Activated naive CD8-positive, alpha-beta T cell treated with anti-CD3 and anti-CD28 coated beads for 36 hours (primary cell): ENCODE results near the gene NFRKB. TPM values are rescaled to one million over a fixed set of nuclear protein-coding genes. Genes with fewer than 3 reads are reported as not detected.

ENCODE experiments used
- DNase-seq: peaks from one replicate; pipeline ENCODE4 v3.0.0; 2021
- H3K27ac Mint-ChIP-seq: one replicate; pipeline ENCODE4 v1.8.0; 2022; ENCODE audit warnings: mild to moderate bottlenecking, moderate library complexity, mixed read lengths
- H3K27me3 Mint-ChIP-seq: one replicate; pipeline ENCODE4 v1.8.0; 2022; ENCODE audit warnings: mild to moderate bottlenecking, mixed read lengths
- H3K36me3 Mint-ChIP-seq: one replicate; pipeline ENCODE4 v1.8.0; 2021; ENCODE audit warnings: mild to moderate bottlenecking, mixed read lengths
- H3K4me1 Mint-ChIP-seq: one replicate; pipeline ENCODE4 v1.8.0; 2021; ENCODE audit warnings: mixed read lengths
- H3K4me3 Mint-ChIP-seq: one replicate; pipeline ENCODE4 v1.8.0; 2022; ENCODE audit warnings: mild to moderate bottlenecking, moderate library complexity, mixed read lengths
- H3K9me3 Mint-ChIP-seq: one replicate; pipeline ENCODE4 v1.8.0; 2022; ENCODE audit warnings: mixed read lengths
- total RNA-seq, 2 experiments: library from RNA; stranded (reverse); gene quantifications; one replicate each; pipeline ENCODE4 v1.2.3, GENCODE V29; 2021

The NFRKB gene
- total RNA-seq: 10 to 100 TPM; 33.1 to 33.2 TPM

DNA sequence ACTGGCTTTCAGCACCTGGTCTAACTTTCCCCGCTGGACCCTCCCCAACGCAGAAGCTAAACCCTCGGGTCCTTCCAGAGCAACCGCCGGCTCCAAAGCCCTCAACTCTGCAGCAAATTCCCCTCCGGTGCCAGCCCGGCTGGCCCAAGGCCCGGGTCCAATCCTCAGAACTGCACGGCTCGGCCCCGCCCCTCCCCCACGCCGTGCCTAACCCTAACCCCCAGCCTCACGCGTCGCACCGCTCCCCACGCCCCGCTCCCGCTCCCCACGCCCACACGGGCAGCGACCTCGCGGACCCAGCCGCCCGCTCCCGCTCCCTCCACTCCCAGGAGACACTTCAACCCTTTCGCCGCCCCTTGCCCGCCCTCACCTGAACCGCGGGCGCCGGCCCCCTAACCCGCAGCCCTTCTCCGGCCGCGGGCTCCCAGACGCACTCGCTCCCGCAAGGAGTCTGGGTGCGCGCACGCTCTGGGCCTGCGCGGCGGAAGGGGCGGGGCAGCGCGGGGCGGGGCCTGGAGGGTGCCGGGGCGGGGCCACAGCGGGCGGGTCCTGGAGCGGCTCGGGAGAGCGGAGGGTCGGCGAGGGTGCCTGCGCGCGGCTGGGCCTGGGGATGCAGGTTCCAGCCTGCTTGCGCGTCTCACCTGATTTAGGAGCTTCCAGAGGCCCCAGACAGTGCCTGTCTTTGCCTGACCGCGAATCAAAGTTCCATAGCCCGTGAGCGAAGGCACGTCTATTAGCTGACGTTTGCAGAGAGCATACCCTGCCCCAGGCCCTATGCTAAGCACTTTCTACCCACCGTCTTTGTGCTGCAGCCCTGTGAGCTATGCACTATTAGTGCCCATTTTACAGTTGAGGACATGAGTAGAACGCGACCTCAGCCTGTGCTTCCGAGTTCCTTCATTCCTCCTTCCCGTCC lies at the start of gene NFRKB:
NFRKB (minus strand) TSS at position 453 of the 916 bp plus-strand sequence. CDS start 2,729 bp downstream, outside the sequence.
- no peaks in the 10 kb centered on the region for H3K27me3 Mint-ChIP-seq
- DNase-seq: peak; percentile 90
- H3K9me3 Mint-ChIP-seq: no peaks in the 10 kb centered on the region
- peak within 1 kb of the TSS; percentile 83 for H3K27ac Mint-ChIP-seq
- H3K4me3 Mint-ChIP-seq: peak within 1 kb of the TSS; percentile 88
- H3K36me3 Mint-ChIP-seq: peaks cover 27% of the 10 kb centered on the region
- H3K4me1 Mint-ChIP-seq: peaks cover 32% of the 10 kb centered on the region

DNA sequence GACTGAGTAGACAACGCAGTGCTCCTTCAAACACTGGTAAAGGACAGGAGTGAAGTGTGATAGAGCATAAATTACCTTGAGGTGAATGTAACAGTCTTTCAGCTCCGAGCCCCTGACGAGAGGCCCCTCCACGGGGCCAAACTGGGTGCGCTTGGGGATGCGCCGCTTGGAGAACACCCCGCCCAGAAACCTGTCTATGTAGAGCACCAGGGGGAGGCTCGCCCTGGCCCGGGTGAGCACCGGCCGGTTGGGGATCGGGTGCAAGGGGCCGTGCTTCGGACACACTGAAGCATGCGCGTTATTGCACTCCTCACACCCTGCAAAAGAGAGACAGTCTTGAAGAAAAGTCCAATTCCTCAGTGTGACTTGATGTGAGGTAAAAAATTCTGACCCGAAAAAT lies 49.3 kb upstream of the NFRKB start:
- DNase-seq: no peak

DNA sequence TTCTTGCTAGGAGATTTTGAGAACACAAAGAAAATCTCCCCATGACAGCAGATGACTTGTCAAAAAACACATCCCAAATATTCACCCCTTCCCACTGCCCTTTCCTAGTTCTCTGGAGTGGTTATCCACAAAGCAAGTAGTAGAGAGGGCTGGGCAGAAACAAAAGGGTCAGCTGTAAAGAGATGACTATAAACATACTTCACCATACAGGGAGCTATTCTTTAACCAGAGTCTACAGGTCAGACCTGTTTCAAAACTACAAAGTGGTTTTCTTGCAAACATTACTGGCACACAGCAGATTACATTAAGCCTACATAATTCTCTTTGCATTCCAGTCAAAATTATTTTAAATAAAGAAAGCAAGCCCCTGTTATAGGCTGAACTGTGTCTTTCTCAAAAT lies 47.7 kb upstream of the NFRKB start:
- Mint-ChIP-seq H3K9me3 (no peaks in the 10 kb centered on the region), H3K27ac (no peak overlapping the region)
- DNase-seq: no peak

More for the DNA sequence above, 49.3 kb upstream of the NFRKB start:
- Mint-ChIP-seq H3K4me1 (peaks cover 2% of the 10 kb centered on the region), H3K36me3 (peaks cover 11% of the 10 kb centered on the region), H3K27ac (no peak overlapping the region), H3K4me3 (no peak overlapping the region), H3K27me3 (no peaks in the 10 kb centered on the region), H3K9me3 (no peaks in the 10 kb centered on the region)

DNA sequence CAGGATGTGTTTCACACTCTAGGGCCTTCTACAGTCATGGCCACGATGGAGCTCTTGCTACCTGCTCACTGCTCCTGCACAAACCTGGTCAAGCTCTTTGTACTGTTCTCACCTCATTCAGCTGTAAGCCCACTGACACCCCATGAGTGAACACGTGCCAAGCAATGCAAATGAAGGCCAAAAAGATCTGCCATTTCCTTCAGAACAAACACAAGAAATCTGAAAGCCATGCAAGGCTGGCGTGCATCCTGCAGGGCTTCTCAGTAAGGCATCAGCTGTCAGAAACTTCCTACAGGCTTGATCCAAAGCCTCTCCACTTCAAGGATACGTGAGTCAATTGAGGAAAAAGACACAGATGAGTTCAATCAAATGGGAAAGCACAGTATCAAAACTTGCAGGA lies 44.1 kb upstream of the NFRKB start:
- no peaks in the 10 kb centered on the region for H3K4me1 Mint-ChIP-seq
- H3K36me3 Mint-ChIP-seq: peaks cover 7% of the 10 kb centered on the region

More for the DNA sequence above, 47.7 kb upstream of the NFRKB start:
- H3K4me3 Mint-ChIP-seq: no peak overlapping the region
- no peaks in the 10 kb centered on the region for H3K27me3 Mint-ChIP-seq
- peaks cover 2% of the 10 kb centered on the region for H3K4me1 Mint-ChIP-seq
- H3K36me3 Mint-ChIP-seq: peaks cover 13% of the 10 kb centered on the region

DNA sequence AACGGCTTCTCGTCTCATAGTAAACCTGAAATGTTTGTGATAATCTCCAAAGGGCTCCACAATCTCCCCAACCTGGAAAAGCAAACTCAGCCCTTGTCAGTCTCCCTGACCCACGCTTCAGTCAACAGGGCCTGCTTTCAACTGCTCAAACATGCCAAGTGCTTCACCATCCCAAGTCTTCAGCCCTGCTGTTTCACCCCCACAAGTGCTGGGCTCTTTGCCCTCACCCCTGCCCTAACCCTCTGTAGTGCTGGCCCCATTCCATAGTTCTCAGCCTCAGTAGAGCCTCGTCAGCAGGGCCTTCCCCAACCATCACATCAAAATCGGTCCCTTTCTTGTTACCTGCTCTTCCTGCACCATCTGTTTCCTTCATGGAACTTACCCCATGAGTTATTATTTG lies 43.4 kb upstream of the NFRKB start:
- no peak for DNase-seq
- Mint-ChIP-seq H3K4me1 (no peaks in the 10 kb centered on the region), H3K27me3 (no peaks in the 10 kb centered on the region), H3K4me3 (no peak overlapping the region), H3K9me3 (no peaks in the 10 kb centered on the region), H3K36me3 (peaks cover 5% of the 10 kb centered on the region), H3K27ac (no peak overlapping the region)

More for the DNA sequence above, 44.1 kb upstream of the NFRKB start:
- Mint-ChIP-seq H3K27ac (no peak overlapping the region), H3K9me3 (no peaks in the 10 kb centered on the region), H3K4me3 (no peak overlapping the region), H3K27me3 (no peaks in the 10 kb centered on the region)
- no peak for DNase-seq

DNA sequence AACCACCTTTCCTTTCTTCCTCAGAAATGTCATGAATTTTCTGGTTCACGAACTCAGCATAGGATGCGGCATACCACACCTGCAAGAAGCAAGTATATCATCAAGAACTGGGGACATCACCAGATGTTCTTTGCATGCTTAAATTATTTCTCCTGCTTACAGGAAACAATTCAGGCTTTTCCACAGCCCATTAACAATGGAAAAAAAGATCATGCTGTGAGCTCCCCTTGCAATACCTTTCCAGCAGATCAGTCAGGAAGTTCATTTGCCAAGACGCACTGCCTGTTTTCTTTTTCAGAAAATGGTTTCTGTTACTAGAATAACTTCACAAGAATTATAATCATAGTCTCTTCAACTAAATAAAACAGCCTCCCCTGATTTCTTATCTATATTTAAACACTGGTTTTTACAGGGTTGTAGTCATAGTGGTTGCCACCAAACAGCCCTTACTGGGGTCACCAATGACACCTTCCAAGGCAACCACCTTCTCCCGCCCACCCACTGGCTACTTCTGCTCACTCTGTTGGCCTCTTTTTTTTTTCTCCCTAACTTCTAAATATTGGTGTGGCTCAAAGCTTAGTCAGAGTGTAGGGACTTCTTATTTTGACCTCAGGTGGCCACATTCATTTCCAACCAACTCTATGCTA lies 42.3 kb upstream of the NFRKB start:
- no peak for DNase-seq
- Mint-ChIP-seq H3K27ac (no peak overlapping the region), H3K4me3 (no peak overlapping the region), H3K27me3 (no peaks in the 10 kb centered on the region), H3K9me3 (no peaks in the 10 kb centered on the region), H3K36me3 (peaks cover 5% of the 10 kb centered on the region), H3K4me1 (no peaks in the 10 kb centered on the region)

DNA sequence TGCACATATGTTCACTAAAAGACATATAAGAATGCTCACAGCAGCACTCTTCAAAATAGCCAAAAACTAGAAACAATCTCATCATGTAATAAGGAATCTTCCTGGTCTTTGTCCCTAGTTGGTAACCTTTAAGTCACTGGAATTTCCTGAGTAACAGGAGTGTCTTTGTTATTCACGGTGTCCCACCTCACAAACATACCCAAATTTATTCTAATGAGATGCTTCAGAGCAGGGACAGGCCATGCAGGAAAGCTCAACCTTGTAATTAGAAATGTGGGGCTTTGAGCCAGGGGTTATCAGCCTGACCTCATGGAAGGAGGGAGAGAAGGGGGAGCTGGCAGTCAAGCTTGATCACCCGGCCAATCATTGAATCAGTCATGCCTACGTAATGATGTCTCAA lies 40.3 kb upstream of the NFRKB start:
- no peak overlapping the region for H3K27ac Mint-ChIP-seq
- H3K9me3 Mint-ChIP-seq: no peaks in the 10 kb centered on the region
- no peaks in the 10 kb centered on the region for H3K4me1 Mint-ChIP-seq
- H3K4me3 Mint-ChIP-seq: no peak overlapping the region
- no peaks in the 10 kb centered on the region for H3K27me3 Mint-ChIP-seq
- H3K36me3 Mint-ChIP-seq: peaks cover 1% of the 10 kb centered on the region
- DNase-seq: no peak

DNA sequence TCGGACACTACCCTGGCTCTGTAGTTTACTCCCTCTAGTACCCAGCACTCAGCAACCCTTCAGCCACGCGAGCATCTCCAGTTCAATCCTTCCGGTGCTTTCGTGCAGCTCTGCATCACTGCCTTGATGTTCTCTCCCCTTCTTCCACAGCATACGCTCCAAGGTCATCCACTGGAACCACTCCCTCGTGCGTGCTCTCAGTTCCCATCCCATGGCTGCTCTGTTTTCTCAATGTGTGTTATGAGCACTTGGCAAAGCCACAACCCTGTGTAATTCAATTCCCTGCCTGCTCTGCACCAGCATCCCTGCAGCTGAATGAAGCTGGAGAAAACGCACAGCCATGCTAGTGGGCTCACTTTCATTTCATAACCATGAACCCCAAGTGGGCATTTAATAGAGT lies 38.5 kb upstream of the NFRKB start:
- Mint-ChIP-seq H3K36me3 (peaks cover 6% of the 10 kb centered on the region), H3K4me3 (no peak overlapping the region), H3K27me3 (no peaks in the 10 kb centered on the region), H3K9me3 (no peaks in the 10 kb centered on the region), H3K27ac (no peak overlapping the region), H3K4me1 (no peaks in the 10 kb centered on the region)
- DNase-seq: no peak

DNA sequence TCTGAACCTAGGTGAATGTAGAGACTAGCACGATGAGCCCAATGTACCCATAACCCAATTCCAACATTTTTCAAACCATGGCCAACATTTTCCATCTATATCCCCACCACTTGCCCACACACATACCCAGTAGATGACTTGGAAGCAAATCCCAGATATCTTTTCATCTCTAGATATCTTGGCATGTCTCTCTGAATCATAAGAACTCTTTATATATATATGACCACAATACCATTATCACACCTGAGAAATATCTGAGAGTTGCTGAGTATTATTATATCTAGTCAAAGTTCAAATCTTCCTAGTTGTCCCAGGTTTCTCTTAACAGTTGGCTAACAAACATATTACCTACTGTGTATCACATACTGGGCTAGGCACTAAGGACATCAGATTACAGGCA lies 37.9 kb upstream of the NFRKB start:
- H3K4me3 Mint-ChIP-seq: no peak overlapping the region
- H3K9me3 Mint-ChIP-seq: no peaks in the 10 kb centered on the region
- H3K36me3 Mint-ChIP-seq: peaks cover 6% of the 10 kb centered on the region
- H3K4me1 Mint-ChIP-seq: no peaks in the 10 kb centered on the region
- no peaks in the 10 kb centered on the region for H3K27me3 Mint-ChIP-seq
- no peak for DNase-seq
- H3K27ac Mint-ChIP-seq: no peak overlapping the region

DNA sequence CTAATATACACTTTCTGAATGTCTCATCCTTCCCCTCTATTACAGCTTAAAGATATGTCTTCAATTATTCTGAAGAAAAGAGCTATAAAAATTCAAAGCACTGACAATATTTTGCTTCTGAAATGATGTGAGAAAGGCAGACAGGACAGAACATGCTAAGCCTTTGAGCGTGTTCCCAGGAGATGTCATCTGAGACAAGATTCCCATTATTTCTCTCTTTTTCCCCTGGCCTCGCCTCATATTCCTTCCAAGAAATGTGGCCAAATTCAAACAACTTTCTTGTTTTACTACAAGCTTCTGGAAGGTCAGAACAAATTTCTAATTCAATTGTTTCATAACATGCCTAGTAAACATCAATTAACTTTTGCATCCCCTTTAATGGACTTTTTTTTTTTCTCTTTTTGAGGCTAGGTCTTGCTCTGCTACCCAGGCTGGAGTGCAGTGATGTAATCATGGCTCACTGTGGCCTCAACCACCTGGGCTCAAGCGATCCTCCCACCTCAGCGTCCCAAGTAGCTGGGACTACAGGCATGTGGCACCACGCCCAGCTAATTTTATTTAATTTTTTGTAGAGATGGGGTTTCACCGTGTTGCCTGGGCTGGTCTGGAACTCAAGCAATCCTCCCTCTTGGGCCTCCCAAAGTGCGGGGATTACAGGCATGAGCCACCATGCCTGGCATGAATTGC lies 37.1 kb upstream of the NFRKB start:
- H3K9me3 Mint-ChIP-seq: no peaks in the 10 kb centered on the region
- H3K27me3 Mint-ChIP-seq: no peaks in the 10 kb centered on the region
- no peaks in the 10 kb centered on the region for H3K4me1 Mint-ChIP-seq
- H3K36me3 Mint-ChIP-seq: peaks cover 6% of the 10 kb centered on the region
- no peak overlapping the region for H3K4me3 Mint-ChIP-seq
- H3K27ac Mint-ChIP-seq: no peak overlapping the region
- no peak for DNase-seq

DNA sequence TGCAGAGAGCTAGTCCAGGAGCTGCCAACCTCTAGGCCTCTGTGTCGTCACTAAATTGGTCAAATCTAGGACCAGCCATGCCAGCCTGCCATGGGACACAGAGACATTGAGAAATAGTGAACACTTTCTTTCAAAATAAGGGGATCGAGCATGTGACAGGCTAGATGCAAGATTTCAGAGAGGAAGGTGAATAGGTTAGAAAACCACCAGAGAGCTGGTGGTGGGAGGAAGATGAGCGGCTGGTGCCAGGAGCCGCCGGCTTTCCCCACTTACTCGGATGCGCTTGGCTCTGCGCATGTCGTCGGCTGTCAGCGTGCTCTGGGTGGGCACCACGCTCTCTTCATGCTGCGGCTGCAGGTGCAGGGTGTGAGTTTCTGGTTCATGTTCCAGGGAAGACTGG lies 35.4 kb upstream of the NFRKB start:
- Mint-ChIP-seq H3K27me3 (no peaks in the 10 kb centered on the region), H3K27ac (no peak overlapping the region), H3K36me3 (peaks cover 6% of the 10 kb centered on the region)

DNA sequence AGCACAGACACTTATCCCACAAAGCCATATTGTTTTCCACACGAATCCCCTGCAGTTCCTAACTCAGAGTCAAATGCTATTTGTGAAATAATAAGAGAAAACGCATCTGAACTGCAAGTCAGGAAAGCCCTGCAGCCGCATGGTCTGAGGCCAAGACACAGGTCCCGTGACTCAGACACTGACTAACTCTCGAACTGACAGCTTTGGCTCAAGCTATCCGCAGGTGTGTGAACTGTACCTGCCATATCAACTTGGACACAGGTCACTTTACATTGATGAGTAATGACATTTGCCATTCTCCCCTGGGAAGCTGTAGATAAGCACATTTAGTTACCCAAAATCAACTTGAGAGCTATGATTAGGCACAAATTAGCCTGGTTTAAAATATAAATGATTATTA lies 34.9 kb upstream of the NFRKB start:
- Mint-ChIP-seq H3K27ac (no peak overlapping the region), H3K4me1 (no peaks in the 10 kb centered on the region), H3K27me3 (no peaks in the 10 kb centered on the region), H3K4me3 (no peak overlapping the region), H3K36me3 (peaks cover 7% of the 10 kb centered on the region), H3K9me3 (no peaks in the 10 kb centered on the region)
- DNase-seq: no peak

More for the DNA sequence above, 35.4 kb upstream of the NFRKB start:
- no peaks in the 10 kb centered on the region for H3K9me3 Mint-ChIP-seq
- no peaks in the 10 kb centered on the region for H3K4me1 Mint-ChIP-seq
- no peak for DNase-seq
- H3K4me3 Mint-ChIP-seq: no peak overlapping the region

DNA sequence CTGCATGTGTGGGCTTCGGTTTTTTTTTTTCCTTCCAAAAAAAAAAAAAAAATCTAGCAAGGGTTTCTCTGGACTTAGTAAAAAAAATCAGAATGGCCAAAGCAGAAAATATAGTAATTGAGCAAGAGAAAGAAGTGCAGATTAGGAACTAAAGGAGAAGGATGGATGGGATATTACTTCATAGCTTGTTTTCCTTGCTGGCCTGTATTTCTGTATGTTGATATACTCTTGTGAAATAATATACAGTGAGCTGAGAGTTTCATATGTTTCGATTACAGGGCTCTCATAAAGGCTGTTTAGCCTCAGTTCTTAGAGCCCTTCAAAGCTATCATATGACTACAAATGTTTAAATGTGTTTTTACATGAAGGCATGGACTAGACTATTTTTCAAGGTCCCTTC lies 34.3 kb upstream of the NFRKB start:
- Mint-ChIP-seq H3K36me3 (peaks cover 8% of the 10 kb centered on the region), H3K4me3 (no peak overlapping the region), H3K27ac (no peak overlapping the region), H3K27me3 (no peaks in the 10 kb centered on the region), H3K4me1 (no peaks in the 10 kb centered on the region), H3K9me3 (no peaks in the 10 kb centered on the region)
- DNase-seq: no peak

DNA sequence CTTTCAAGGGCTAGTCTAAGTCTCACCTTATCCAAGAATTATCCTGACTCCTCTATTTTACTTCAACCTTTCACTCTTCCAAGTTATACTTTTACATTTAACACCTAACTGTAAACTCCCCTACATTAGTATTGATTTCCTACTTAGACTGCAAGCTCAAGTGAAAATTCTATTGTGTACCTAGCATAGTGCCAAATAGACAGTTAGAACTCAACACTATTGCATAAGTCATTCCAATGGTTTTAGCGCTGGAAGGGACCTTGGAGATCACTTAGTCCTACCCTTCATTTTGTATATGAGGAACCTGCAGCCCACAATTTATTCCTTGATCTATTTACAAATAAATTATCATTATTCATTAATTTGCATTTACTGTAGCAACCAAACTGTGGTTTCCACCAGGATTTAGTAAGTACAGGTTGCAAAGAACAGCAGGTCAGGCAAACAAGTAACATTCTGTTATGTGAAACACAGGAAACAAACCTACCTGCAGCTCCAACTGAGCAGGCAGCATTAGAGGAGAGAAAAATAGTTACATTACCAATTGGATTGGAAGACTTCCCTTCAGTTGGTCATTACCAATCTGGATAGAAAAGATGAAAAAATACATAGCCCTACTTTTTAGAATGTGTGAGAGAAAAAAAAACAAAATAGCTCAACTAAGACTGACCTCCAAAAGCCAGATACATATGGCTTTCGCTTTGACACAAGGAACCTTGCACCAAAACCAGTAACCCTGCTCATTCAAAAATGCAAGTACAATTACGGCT lies 33.7 kb upstream of the NFRKB start:
- H3K27me3 Mint-ChIP-seq: no peaks in the 10 kb centered on the region
- H3K36me3 Mint-ChIP-seq: peaks cover 10% of the 10 kb centered on the region
- H3K27ac Mint-ChIP-seq: no peak overlapping the region
- H3K4me1 Mint-ChIP-seq: no peaks in the 10 kb centered on the region
- DNase-seq: no peak
- H3K4me3 Mint-ChIP-seq: no peak overlapping the region
- no peaks in the 10 kb centered on the region for H3K9me3 Mint-ChIP-seq

DNA sequence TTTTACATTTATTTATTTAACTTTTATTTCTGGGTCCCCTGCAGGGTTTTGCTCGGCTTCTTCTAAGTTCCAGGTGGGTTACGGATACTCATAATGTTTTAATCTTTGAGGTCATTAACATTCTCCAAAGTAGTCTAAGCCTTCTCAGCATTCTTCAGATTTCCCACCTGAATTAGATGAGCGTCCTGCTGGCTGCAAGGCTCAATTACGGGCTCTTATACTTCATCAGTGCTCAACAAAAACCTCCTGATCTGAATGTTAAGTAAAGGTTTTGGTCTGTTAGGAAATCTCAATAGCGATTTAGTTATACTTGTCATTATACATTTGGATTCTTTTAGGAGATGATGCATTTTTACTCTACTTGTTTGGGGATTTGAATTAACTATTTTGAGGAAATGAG lies 27.3 kb upstream of the NFRKB start:
- H3K36me3 Mint-ChIP-seq: peaks cover 10% of the 10 kb centered on the region
- DNase-seq: no peak

More for the DNA sequence above, 27.3 kb upstream of the NFRKB start:
- H3K9me3 Mint-ChIP-seq: no peaks in the 10 kb centered on the region
- no peaks in the 10 kb centered on the region for H3K27me3 Mint-ChIP-seq
- H3K4me1 Mint-ChIP-seq: peaks cover 6% of the 10 kb centered on the region
- H3K4me3 Mint-ChIP-seq: no peak overlapping the region
- no peak overlapping the region for H3K27ac Mint-ChIP-seq
